ENCODE results near the gene PRPF39.
"Not testable (repeated sequence)": the region's sequence is repeated elsewhere in the genome, so short reads cannot be mapped to it uniquely, and the experiment has no call there.

The PRPF39 gene, protein sequence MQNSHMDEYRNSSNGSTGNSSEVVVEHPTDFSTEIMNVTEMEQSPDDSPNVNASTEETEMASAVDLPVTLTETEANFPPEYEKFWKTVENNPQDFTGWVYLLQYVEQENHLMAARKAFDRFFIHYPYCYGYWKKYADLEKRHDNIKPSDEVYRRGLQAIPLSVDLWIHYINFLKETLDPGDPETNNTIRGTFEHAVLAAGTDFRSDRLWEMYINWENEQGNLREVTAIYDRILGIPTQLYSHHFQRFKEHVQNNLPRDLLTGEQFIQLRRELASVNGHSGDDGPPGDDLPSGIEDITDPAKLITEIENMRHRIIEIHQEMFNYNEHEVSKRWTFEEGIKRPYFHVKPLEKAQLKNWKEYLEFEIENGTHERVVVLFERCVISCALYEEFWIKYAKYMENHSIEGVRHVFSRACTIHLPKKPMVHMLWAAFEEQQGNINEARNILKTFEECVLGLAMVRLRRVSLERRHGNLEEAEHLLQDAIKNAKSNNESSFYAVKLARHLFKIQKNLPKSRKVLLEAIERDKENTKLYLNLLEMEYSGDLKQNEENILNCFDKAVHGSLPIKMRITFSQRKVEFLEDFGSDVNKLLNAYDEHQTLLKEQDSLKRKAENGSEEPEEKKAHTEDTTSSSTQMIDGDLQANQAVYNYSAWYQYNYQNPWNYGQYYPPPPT

DNA sequence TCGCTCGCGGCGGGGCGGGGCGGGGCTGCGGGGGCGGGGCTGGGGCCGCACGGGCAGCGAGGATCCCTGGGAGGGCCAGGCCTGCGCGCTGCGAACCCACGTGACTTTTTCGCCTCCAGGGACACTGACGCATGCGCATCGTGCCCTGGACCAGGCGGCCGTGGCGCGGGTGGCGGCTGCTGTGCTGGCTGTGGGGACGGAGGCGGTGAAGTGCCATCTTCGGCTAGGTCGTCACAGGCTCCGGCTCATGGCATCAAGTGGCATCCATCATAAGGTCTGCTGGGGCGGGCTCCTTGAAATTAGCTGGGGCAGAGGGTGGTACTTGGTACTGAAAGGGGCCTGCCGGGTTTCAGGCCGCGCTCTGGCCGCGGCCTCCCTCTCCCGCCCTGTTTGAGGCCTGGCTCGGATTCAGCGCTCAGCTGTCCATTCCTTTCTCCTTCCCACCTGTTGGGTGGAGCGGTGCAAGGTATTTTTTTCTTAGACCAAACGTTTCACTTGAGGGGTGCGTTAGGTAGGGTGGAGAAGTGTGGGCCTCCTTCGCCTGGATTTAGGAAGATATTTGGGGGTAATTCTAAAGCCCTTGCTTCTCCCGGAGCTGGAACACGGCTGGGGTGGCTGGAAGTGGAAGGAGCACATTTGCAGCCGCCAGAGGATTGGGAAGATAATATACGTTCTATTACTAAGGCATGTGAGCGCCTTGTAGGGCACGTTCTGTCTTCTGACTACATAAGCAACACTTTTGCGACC lies at the start of gene PRPF39:
PRPF39 (plus strand) TSS at position 141 of the 747 bp plus-strand sequence. CDS start 11,124 bp downstream, outside the sequence.
- DNase-seq: peak; percentile 95

DNA sequence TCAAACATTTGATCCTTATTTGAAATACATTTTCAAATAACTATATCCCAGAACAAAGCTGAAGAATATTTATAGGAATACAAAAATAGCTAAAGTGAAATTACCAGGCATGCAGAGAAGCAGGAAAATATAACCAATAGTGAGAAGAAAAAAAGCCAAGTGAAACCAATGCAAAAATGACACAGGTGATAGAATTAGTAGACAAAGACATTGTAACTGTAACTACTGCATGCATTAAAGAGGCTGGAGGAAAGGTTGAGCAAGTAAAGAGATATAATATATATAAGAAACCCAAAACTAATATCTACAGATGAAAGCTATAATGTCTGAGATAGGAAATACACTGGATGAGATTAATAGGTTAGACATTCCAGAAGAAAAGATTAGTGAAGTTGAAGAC lies 49.2 kb upstream of the PRPF39 start:
- DNase-seq: no peak

DNA sequence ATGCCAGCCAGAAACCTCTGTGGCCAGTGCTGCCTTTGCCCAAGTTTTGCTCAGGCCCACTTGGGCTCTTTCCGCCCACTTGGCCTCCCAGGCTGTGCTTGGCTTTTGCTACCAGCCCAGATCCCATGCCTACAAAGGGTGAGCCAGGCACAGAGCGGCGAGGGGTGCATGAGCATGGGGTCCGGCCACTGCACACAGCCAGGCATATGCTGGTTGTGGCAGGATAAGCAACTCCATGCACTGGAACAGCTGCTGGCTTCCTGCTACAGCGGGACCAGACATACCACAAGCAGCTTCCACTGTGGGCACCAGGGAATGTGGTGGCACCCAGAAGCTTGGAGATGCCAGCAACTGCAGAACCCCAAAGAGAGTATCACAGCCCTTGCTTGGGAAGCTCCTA lies 45.7 kb upstream of the PRPF39 start:
- no peak for DNase-seq

DNA sequence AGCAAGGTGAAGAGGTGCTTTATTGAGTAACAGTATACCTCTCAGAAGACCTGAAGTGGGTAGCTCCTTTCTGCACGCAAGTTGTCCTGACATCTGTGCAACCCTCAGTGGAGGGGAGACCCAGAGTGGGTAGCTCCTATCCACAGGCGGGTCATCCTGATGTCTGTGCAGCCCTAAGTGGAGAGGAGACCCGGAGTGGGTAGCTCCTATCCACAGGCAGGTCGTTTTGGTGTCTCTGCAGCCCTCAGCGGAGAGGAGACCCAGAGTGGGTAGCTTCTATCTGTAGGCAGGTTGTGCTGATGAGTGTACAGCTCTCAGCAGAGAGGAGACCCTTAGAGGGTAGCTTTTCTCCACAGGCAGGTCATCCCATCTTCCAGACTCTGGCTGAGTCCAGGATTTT lies 45.1 kb upstream of the PRPF39 start:
- DNase-seq: no peak

DNA sequence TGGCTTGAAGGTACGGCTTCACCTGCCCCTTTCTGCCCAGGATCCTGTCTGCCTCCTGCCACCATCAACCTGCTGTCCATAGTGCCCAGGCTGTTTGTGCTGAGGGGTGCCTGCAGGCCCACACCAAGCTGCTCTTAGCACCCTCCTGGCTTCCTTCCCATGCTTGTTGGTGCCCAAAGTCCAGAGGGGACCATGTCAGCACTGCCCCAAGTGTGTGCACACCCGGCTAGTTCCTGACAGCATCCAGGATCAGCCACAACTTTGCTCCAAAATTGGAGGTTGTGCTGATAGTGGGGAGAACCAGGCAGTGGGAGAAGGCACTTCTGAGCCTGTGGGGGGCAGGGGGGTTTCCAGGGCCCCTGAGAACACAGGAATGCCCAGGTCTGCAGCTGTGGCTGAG lies 44.5 kb upstream of the PRPF39 start:
- no peak for DNase-seq

DNA sequence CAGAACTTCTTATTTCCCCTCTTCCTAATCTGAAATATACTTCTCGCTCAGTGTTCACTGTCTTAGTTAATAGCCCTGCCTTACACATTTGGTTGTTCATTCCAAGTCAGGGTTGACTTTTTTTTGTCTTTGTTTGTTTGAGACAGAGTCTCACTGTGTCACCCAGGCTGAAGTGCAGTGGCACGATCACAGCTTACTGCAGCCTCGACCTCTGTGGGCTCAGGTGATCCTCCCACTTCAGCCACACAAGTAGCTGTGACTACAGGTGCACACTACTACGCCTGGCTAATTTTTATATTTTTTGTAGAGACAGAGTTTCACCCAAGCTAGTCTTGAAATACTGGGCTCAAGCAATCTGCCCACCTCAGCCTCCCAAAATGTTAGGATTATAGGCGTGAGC lies 42.3 kb upstream of the PRPF39 start:
- no peak for DNase-seq

DNA sequence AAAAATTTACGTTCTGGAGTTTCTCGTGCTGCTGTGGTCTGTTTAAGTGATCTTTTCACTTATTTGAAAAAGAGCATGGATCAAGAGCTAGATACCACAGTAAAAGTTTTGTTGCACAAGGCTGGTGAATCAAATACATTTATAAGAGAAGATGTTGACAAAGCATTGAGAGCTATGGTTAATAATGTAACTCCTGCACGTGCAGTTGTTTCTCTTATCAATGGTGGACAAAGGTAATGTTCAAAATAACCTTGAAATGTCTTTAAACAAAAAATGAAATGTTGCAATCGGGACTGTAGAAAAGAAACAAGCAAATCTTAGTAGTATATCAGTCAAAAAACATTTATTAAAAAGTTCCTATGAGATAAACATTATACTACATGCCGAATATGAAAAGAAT lies 39.3 kb upstream of the PRPF39 start:
- DNase-seq: no peak

DNA sequence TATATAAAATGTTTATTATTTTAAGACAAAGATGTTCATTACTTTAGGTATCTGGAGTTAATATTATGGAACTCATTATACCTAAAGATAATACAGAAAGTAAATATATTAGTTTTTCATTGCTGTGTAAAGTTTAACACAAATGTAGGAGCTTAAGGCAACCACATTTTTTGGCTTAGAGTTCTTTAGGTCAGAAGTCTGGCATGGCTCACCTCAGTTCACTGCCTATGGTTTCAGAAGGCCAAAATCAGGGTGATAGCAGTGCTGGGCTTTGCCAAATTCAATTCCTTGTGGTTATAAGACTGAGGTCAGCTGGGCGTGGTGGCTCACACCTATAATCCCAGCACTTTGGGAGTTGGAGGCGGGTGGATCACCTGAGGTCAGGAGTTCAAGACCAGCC lies 35.5 kb upstream of the PRPF39 start:
- no peak for DNase-seq

DNA sequence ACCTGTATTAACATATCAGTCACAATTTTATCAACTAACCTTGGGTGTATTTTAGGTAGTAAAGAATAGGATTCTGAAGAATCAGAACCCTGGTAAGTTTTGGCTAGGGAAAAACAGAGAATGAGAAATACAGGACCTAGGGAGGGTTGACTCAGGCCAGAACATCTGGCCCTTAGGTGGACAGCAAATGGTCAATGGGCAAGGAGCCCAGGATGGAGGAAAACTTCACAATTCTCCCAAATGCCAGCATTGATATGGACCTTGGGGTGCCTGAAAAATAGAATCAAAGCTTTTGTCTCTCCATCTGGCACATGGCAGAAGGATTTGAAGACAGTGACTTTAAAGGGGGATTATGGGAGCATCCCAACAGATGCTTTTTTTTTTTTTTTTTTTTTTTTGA lies 32.7 kb upstream of the PRPF39 start:
- no peak for DNase-seq

DNA sequence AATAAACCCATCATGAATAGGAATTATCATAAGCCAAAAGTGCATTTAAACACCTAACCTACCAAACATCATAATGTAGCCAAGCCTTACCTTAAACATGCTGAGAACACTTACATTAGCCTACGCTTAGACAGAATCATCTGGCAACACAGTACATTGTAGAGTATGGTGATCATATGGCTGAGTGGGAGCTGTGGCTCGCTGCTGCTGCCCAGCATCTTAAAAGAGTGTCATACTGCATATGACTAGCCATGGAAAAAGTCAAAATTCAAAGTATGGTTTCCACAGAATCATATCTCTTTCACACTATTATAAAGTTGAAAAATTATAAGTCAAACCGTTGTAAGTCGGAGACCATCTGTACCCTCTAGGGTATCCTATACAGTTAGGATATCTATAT lies 32.0 kb upstream of the PRPF39 start:
- DNase-seq: no peak

DNA sequence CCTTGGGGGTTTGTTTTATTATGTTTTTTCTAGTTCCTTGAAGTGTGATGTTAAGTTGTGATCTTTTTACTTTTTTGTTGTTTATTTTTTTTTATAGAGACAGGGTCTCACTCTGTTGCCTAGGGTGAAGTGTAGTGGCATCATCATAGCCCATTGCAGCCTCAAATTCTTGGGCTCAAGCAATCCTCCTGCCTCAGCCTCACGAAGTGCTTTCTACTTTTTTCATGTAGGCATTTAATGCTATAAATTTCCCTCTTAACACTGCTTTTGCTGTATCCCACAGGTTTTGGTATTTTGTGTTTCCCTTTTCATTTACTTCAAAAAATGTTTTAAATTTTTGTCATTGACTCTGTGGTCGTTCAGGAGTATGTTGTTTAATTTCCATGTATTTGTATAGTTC lies 26.6 kb upstream of the PRPF39 start:
- no peak for DNase-seq

DNA sequence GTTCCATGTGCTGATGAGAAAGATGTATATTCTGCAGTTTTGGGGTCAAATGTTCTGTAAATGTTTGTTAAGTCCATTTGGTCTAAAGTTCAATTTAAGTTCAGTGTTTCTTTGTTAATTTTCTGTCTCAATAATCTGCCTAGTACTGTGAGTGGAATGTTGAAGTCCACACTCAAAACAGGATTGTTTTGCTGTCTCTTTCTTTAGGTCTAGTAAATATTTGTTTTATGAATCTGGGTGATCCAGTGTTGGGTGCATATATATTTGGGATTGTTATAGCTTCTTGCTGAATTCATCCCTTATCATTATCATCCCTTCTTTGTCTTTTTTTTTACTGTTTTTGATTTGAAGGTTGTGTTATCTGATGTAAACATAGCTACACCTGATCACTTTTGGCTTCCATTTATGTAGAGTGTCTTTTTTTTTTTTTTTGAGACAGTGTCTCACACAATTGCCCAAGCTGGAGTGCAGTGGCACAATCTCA lies 26.0 kb upstream of the PRPF39 start:
- no peak for DNase-seq

DNA sequence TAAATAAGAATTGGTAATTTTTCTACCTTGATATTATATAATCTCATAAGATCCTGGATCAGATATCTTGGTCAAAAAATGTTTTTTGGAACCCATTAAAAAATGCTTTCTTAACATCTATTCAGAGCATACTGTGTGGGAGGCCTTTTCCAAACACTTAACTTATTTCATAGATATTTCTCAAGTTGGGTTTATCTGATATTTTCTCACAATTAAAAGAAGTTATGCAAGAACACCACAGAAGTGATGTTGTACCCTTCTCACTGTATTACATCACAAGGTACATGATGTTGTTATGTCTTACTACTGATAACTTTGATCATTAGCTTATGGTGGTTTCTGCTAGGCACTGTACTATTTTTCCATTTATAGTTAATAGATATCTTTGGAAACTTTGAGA lies 23.4 kb upstream of the PRPF39 start:
- no peak for DNase-seq

DNA sequence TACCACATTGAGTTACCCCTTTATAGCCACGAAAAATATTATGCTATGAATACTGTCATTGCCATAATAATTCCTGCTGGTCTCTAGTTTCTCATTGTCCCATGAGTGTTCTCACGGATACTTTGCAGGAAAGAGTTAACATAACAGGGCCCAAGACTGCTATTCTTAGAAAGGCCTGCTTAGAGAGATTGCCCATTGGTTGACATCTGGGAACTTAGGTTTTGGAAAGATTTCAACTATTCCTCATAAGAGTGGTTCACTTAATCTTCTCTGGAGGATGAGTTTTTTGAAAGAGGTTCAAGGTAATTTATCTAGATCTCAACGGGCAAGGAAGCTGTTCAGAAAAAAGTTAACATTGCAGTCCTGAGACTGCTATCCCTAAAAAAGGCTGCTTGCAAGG lies 18.4 kb upstream of the PRPF39 start:
- no peak for DNase-seq

DNA sequence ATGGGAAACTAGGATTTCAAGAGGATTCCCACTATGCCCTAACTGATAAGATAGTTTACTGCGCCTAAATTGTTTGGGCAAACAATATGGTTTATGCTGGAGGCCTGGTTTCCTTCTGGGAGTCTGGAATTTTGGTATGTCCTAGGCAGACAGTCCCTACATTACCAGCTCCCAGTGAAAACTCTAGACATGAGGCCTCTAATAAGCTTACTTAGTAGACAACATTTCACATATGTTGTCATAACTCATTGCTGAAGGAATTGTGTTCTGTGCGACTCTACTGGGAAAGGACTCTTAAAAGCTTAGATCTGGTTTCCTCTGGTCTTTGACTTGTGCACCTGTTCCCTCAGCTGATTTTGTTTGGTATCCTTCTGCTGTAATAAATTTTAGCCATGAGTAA lies 18.0 kb upstream of the PRPF39 start:
- DNase-seq: no peak

DNA sequence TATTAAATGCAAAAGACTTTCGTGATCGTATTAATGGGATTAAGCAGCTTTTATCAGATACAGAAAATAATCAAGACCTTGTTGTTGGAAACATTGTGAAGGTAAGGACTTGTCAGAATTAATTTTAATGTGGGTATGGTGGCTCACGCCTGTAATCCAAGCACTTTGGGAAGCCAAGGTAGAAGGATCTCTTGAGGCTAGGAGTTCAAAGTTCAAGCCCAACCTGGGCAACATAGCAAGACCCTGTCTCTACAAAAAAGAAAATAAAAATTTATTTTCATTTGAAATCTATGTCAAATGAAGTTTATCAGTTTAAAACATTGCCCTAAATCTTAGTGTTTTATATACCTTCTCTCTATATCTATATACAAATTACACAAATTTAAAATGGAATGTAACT lies 17.2 kb upstream of the PRPF39 start:
- DNase-seq: no peak

DNA sequence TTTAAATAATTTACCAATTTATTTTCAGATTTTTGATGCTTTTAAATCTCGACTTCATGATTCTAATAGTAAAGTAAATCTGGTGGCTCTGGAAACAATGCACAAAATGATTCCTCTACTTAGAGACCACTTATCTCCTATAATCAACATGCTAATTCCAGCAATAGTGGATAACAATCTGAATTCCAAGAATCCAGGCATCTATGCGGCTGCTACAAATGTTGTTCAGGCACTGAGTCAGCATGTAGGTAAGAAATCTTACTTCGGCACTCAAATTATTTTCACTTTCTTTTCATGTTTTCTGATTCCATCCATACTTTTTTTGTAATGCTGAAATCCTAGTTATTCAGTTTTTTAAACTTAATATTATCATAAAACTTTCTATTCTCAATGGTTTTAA lies 15.5 kb upstream of the PRPF39 start:
- DNase-seq: no peak

DNA sequence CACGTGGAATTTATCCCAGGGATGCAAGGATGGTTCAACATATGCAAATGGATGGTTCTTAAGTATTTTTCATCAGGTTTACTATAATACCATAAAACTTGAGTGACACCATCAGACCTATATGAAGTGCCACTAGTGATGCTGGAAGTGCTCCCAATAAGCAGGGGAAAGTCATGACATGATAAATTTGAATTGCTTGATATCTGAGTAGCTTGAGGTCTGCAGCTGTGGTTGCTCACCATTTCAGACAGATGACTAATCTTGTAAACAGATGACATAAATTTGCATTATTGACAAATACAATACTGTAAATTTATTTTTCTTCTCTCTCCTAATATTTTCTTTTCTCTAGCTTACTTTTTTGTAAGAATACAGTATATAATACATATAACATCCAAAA lies 13.7 kb upstream of the PRPF39 start:
- no peak for DNase-seq

DNA sequence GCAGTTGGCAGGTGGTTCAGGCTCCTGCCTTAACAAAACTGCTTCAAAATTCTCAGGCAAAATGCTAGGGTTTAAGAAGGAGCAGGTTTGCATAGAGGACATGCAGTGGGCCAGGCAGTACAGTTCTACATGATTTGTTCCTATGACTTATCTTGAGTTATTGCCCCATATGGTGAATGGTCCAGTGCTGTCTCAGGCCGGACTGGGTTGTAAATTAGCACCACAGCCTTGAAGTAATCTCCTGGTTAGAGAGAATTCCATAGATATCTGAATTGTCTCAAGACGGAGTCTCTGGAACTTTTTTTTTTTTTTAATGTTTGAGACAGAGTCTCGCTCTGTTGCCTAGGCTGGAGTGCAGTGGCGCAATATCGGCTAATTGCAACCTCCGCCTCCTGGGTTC lies 11.8 kb upstream of the PRPF39 start:
- no peak for DNase-seq

DNA sequence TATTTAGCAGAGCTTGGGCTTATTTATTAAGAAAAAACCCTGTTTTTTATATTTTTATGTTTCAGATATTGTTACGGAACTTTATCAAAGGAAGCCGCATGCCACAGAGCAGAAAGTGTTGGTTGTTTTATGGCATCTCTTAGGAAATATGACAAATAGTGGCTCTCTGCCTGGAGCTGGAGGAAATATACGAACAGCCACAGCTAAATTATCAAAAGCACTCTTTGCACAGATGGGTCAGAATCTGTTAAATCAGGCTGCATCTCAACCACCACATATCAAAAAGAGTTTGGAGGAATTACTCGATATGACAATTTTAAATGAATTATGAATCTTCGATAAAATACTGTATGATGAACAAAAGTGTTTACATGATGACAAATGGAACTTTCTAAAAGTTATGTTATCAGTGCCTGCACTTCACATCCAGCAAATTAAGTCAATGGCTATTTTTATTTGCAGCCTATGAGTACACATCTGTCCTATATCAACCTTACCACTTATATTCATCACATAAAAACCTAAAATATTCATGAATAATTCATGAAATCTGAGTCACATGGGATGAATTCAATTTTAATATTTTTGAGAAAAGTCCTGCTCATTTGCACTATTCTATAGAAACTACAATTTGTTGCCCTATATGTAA lies 10.6 kb upstream of the PRPF39 start:
- DNase-seq: no peak

DNA sequence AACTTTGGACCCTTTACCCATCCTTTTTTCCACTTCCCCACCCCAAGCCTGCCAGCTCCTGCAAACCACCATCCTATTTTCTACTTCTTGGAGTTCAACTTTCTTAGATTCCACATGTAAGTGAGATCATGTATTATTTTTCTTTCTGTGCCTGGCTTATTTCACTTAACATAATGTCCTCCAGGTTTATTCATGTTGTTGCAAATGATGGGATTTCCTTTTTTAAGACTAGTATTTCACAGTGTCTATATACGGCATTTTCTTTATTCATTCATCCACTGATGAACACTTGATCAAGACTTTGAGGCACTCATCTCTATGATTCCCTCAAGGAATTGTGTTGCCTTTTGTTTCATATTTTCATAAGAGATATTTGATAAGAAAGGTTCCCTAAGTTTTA lies 5.6 kb upstream of the PRPF39 start:
- DNase-seq: no peak

DNA sequence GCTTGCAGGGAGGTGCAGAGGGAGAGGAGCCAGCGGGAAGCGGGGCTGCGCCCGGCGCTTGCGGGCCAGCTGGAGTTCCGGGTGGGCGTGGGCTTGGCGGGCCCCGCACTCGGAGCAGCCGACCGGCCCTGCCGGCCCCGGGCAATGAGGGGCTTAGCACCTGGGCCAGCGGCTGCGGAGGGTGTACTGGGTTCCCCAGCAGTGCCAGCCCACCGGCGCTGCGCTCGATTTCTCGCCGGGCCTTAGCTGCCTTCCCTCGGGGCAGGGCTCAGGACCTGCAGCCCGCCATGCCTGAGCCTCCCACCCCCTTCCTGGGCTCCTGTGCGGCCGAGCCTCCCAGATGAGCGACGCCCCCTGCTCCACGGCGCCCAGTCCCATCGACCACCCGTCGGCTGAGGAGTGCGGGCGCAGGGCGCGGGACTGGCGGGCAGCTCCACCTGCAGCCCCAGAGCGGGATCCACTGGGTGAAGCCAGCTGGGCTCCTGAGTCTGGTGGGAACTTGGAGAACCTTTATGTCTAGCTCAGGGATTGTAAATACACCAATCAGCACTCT lies 3.4 kb upstream of the PRPF39 start:
- not testable (repeated sequence) for DNase-seq

DNA sequence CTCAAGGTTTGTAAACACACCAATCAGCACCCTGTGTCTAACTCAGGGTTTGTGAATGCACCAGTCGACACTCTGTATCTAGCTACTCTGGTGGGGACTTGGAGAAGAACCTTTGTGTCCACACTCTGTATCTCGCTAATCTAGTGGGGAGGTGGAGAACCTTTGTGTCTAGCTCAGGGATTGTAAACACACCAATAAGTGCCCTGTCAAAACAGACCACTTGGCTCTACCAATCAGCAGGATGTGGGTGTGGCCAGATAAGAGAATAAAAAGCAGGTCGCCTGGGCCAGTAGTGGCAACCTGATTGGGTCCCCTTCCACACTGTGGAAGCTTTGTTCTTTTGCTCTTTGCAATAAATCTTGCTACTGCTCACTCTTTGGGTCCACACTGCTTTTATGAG lies 2.8 kb upstream of the PRPF39 start:
- DNase-seq: not testable (repeated sequence)

Data from CD4-positive, alpha-beta T cell treated with Interferon gamma for 1 hour (primary cell).